HG03280 (cell line): ENCODE data around the gene FN1.
"Not testable (repeated sequence)": the region's sequence is repeated elsewhere in the genome, so short reads cannot be mapped to it uniquely, and the experiment has no call there.

ENCODE experiments used
- ATAC-seq: cut with Tn5 transposase; IDR thresholded peaks from one replicate; pipeline ENCODE4 v1.9.1; 2021; ENCODE audit warnings: mild to moderate bottlenecking, moderate library complexity; ENCODE audit not compliant: unreplicated experiment

FN1 gene

GRCh38 chr2:215409331-215410127, 26.3 kb downstream of the FN1 start:
- no peak for ATAC-seq

- ATAC-seq: not testable (repeated sequence)
Observed at GRCh38 chr2:215408441-215408840, 27.4 kb downstream of the FN1 start.

GRCh38 chr2:215407590-215408264, 28.1 kb downstream of the FN1 start:
- no peak for ATAC-seq

GRCh38 chr2:215407061-215407460, 28.8 kb downstream of the FN1 start:
- no peak for ATAC-seq

- ATAC-seq: no peak
Observed at GRCh38 chr2:215405722-215406581, 29.9 kb downstream of the FN1 start.

GRCh38 chr2:215404348-215405012, 31.4 kb downstream of the FN1 start:
- no peak for ATAC-seq

- no peak for ATAC-seq
Observed at GRCh38 chr2:215403441-215404347, 32.2 kb downstream of the FN1 start.

GRCh38 chr2:215401896-215402379, 33.9 kb downstream of the FN1 start:
- no peak for ATAC-seq

- no peak for ATAC-seq
Observed at GRCh38 chr2:215399067-215399716, 36.7 kb downstream of the FN1 start.

- ATAC-seq: no peak
Observed at GRCh38 chr2:215397632-215398341, 38.1 kb downstream of the FN1 start.

- ATAC-seq: no peak
Observed at GRCh38 chr2:215396595-215397313, 39.1 kb downstream of the FN1 start.

- no peak for ATAC-seq
Observed at GRCh38 chr2:215395687-215396460, 40.0 kb downstream of the FN1 start.

- no peak for ATAC-seq
Observed at GRCh38 chr2:215394102-215394805, 41.6 kb downstream of the FN1 start.

- ATAC-seq: no peak
Observed at GRCh38 chr2:215392687-215393270, 43.1 kb downstream of the FN1 start.

GRCh38 chr2:215392164-215392563, 43.7 kb downstream of the FN1 start:
- no peak for ATAC-seq

GRCh38 chr2:215391531-215391930, 44.3 kb downstream of the FN1 start:
- no peak for ATAC-seq
